HG02642 (cell line): ENCODE data around the gene L3MBTL2.

Source experiments
- ATAC-seq: cut with Tn5 transposase; IDR thresholded peaks from one replicate; pipeline ENCODE4 v1.9.1; 2021; ENCODE audit warnings: mild to moderate bottlenecking; ENCODE audit not compliant: unreplicated experiment, poor library complexity

The L3MBTL2 gene

DNA sequence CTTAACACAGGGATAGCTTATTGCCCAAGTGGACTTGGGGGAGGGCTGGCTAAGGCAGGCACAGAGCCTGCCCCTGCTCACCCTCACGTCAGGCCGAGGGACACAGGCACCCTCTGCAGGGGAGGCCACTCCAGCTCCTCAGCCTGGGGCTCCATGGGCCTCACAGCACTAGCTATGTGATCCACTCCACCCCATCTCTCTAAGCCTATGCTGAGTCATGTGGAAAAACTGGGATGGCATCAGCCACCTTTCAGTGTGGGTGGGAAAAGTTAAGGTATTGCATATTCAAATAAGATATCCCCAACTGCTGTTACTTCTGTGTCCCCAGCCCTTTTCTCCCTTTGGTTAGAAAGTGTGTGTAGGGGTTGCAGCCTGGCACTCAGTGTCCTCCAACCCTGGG lies 58.6 kb downstream of the L3MBTL2 start:
- ATAC-seq, result no peak

DNA sequence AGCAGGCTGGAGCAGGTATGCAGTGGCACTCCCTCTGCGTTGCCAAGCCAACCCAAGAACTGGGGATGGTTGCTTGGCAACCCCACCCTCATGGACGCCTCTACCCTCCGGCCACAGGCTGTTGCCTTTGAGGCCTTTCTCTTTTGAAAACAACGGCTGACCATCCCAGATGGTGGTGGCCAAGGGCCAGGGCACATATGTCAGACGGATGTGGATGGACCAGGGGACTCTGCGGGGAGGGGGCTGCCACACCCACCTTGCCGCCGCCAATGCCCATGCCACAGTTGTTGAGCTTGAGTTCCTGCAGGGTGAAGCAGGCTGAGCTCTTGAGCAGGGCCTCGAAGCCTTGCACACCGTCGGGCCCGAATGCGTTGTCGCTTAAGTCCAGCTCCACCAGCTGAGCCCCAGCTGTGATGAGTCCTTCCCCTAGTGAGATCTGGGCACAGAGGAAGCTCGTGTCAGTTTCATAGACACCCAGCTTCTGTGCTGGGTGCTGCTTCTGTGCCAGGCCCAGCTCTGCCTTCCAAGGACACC lies 59.4 kb downstream of the L3MBTL2 start:
- no peak for ATAC-seq

DNA sequence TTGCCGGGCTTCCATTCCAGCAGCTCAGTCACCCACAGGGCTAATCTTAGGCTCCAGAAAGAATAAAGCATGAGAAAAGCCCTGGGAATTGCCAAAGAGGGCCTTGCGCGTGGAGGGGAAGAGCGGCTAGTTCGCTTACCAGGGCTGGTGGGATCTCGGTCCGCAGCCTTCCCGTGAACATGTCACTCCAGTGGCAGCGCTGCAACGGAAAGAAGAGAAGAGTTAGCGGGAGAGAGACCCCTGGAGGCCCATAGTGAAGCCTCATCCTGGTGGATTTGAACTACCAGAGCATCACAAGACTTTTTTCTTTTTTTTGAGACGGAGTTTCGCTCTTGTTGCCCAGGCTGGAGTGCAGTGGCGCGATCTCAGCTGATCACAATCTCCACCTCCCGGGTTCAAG lies 62.8 kb downstream of the L3MBTL2 start:
- ATAC-seq, result no peak

DNA sequence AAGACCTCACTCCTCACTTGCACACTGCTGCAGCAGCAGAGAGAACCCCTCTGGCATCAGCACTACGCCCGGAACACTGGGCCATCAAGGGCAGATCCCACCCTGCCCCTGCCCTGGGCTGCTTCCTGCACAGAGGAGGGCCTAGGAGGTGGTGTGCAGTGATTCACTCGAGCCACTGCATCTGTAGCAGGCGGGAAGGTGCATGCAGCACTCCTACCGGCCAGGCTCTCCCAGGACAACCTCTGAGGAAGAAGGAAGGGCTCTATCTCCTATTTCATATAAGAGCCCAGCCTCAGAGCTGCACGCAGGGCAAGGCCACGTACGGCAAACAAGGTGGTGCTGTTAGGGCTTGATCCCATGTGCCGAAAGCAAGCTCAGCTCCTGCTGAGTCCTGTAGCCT lies 66.7 kb downstream of the L3MBTL2 start:
- no peak for ATAC-seq

DNA sequence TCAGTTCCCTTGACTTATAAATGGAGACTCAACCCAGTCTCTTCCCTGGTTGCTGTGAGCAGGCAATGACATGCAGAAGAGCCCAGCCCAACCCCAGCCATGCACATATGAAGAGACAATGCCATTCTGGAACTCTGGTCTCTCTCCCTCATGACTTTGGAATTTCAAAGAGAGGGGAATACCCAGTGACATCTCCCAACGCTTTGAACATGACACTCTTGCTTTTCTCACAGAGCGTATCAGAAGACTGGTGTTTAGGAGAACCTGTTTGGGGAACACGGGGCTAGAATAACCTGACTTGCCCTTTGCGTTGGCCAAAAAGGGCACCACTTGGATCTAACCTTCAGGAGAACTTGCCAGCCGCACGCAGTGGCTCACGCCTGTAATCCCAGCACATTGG lies 68.0 kb downstream of the L3MBTL2 start:
- no peak for ATAC-seq

DNA sequence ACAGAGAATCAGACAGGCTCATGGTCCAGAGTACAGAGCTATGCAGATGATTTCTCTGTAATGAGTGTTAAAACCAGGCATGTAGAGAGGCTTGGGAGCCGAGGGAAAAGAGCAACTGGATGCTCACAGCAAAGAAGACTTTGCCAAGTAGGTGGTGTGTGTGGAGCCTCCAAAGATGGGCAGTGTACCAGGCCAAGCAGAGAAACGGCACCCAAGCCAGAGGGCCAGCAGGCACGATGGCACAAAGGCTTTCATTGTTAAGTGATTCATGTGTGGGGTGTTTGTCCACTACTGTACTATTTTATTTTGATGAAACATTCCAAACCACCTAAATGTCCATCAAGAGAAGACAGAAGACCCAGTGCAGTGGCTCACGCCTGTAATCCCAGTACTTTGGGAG lies 69.7 kb downstream of the L3MBTL2 start:
- no peak for ATAC-seq

DNA sequence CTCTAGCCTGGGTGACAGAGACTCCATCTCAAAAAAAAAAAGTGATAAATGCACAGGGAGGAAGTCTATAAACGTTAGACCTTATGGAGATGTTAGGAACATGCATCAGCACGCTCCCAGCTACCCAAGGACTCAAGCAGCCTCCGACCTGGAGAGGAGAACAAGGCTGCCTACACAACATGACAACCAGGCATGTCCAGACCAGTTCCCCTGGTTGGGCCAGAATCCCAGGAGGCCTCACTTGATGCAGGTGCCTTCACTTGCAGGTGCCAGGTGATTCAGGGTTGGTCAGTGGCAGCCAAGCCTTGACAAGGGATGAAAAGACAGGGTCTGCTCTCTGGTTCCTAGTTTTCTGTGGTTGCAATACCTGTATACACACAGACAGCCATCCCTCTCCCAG lies 75.0 kb downstream of the L3MBTL2 start:
- no peak for ATAC-seq

DNA sequence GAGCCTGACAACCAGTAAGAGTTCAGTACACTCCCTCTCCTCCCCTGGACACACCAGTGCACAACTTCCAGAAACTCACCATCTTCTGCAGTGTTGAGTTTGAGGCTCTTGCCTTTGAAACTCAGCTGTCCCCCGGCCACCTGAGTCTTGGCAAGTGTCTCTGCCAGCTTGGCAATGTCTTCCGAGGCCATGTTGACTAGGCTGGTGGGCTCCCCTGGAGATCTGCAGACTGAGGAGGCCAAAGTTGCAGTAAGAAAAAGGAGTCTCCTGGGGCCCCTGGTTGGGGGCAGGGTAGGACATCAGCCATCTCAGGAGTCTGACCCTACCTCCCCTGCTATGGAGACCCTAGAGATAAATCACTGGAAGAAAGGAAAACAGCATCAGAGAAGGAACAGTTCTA lies 75.7 kb downstream of the L3MBTL2 start:
- ATAC-seq, result no peak
